GM23248 (cell line): Measurements from ENCODE around the gene ERG.

Experiments used
- EZH2 ChIP-seq: fragments of 200-600 bp; sonication (generic); IDR thresholded peaks from 2 replicates; pipeline ENCODE4 v1.6.1; 2018; ENCODE audit warnings: antibody characterized with exemption, mild to moderate bottlenecking; ENCODE audit not compliant: insufficient read depth, poor library complexity, severe bottlenecking
- EZH2phosphoT487 ChIP-seq: fragments of 200-600 bp; sonication (generic); IDR thresholded peaks from 2 replicates; pipeline ENCODE4 v1.6.1; 2018; ENCODE audit warnings: antibody characterized with exemption, moderate library complexity, mild to moderate bottlenecking, low read depth; ENCODE audit not compliant: insufficient read depth

DNA sequence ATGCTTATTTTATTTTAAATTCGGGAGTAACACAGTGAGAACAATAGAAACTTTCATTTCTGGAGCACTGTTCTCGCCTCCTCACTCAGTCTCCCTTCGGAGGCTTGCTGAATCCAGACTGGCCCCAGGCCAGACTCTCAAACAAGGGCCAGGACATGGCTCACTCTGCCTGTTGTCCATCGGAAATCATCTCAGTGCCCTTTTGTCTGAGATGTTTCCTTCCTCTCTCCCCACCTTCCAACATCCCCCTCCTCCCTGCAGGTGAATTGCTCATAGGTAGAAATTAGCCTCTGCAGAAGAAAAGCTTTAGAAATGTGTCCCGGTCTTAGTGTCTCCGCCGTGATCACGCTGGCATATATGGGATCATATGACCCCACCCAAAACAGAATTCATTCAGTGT lies 55.2 kb downstream of the ERG start:
- TF ChIP-seq EZH2: no peak
- no peak for TF ChIP-seq EZH2phosphoT487
